HL-60 (cell line): ENCODE measurements around the gene TBX10.

ENCODE experiments used
- GABPA ChIP-seq: IDR thresholded peaks from 2 replicates; pipeline ENCODE4 v1.6.1; 2012; ENCODE audit warnings: low read depth
- POLR2AphosphoS5 ChIP-seq: IDR thresholded peaks from 2 replicates; pipeline ENCODE4 v1.6.1; 2012; ENCODE audit warnings: low read depth
- SPI1 ChIP-seq: IDR thresholded peaks from 2 replicates; pipeline ENCODE4 v1.6.1; 2012; ENCODE audit warnings: low read depth, mild to moderate bottlenecking, borderline replicate concordance
- TF ChIP-seq, protein P1 (sequence below): IDR thresholded peaks from one replicate; pipeline ENCODE4 v1.5.1; 2011; ENCODE audit warnings: low read length, control low read depth, inconsistent platforms; ENCODE audit not compliant: insufficient read depth
- TF ChIP-seq, protein P2 (sequence below): IDR thresholded peaks from 2 replicates; pipeline ENCODE4 v1.6.1; 2012; ENCODE audit warnings: low read depth; ENCODE audit not compliant: insufficient replicate concordance

DNA sequence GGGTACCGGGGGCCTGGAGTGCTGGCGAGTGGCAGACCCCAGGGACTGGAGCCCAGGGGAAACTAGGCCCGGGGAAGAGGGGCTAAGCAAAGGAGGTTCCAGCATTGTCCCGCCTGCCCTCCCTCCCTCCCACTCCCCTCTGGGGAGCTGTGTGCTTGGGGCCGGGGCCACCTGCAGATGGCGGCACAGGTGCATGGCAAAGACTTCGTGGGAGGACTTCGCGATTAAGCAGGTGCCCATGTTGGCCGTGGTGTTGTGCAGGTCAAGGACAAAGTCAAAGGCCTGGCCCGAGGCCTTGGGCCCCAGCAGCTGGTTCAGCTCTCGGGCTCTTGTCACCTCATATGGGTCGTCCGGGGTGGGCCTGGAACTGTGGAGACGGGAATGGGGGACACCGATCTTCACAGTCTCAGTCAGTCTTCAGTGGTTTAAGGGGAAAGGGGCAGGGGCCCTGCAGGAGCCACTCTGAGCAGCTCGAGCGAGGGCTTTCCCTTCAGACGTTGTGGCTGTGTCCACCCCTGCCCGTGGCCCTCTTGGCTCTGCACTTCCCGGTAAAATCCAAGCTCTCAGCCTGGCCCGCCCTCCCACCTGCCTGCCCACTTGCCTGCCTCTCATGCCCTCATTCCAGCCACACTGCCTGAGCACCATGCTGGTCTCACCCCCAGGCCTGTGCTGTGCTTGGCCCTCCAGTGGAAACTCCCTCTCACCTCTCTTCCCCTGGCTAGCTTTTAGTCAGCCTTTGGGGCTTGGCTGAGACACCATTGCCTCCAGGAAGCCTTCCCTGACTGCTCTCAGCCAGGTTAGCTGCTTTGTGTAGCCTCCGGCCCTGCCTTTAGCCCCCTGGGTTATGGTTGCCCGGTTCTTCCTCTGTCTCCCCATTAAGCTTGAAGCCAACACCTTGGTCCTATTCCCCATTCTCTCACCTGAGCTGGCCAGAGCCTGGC lies 6.2 kb upstream of the TBX10 start:
- TF ChIP-seq, protein P1, sequence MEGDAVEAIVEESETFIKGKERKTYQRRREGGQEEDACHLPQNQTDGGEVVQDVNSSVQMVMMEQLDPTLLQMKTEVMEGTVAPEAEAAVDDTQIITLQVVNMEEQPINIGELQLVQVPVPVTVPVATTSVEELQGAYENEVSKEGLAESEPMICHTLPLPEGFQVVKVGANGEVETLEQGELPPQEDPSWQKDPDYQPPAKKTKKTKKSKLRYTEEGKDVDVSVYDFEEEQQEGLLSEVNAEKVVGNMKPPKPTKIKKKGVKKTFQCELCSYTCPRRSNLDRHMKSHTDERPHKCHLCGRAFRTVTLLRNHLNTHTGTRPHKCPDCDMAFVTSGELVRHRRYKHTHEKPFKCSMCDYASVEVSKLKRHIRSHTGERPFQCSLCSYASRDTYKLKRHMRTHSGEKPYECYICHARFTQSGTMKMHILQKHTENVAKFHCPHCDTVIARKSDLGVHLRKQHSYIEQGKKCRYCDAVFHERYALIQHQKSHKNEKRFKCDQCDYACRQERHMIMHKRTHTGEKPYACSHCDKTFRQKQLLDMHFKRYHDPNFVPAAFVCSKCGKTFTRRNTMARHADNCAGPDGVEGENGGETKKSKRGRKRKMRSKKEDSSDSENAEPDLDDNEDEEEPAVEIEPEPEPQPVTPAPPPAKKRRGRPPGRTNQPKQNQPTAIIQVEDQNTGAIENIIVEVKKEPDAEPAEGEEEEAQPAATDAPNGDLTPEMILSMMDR: no peak
- no peak for TF ChIP-seq POLR2AphosphoS5
- TF ChIP-seq, protein P2, sequence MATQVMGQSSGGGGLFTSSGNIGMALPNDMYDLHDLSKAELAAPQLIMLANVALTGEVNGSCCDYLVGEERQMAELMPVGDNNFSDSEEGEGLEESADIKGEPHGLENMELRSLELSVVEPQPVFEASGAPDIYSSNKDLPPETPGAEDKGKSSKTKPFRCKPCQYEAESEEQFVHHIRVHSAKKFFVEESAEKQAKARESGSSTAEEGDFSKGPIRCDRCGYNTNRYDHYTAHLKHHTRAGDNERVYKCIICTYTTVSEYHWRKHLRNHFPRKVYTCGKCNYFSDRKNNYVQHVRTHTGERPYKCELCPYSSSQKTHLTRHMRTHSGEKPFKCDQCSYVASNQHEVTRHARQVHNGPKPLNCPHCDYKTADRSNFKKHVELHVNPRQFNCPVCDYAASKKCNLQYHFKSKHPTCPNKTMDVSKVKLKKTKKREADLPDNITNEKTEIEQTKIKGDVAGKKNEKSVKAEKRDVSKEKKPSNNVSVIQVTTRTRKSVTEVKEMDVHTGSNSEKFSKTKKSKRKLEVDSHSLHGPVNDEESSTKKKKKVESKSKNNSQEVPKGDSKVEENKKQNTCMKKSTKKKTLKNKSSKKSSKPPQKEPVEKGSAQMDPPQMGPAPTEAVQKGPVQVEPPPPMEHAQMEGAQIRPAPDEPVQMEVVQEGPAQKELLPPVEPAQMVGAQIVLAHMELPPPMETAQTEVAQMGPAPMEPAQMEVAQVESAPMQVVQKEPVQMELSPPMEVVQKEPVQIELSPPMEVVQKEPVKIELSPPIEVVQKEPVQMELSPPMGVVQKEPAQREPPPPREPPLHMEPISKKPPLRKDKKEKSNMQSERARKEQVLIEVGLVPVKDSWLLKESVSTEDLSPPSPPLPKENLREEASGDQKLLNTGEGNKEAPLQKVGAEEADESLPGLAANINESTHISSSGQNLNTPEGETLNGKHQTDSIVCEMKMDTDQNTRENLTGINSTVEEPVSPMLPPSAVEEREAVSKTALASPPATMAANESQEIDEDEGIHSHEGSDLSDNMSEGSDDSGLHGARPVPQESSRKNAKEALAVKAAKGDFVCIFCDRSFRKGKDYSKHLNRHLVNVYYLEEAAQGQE: no peak
- no peak for TF ChIP-seq SPI1
- no peak for TF ChIP-seq GABPA
